ENCODE results near the gene TBC1D22A.

The TBC1D22A gene

DNA sequence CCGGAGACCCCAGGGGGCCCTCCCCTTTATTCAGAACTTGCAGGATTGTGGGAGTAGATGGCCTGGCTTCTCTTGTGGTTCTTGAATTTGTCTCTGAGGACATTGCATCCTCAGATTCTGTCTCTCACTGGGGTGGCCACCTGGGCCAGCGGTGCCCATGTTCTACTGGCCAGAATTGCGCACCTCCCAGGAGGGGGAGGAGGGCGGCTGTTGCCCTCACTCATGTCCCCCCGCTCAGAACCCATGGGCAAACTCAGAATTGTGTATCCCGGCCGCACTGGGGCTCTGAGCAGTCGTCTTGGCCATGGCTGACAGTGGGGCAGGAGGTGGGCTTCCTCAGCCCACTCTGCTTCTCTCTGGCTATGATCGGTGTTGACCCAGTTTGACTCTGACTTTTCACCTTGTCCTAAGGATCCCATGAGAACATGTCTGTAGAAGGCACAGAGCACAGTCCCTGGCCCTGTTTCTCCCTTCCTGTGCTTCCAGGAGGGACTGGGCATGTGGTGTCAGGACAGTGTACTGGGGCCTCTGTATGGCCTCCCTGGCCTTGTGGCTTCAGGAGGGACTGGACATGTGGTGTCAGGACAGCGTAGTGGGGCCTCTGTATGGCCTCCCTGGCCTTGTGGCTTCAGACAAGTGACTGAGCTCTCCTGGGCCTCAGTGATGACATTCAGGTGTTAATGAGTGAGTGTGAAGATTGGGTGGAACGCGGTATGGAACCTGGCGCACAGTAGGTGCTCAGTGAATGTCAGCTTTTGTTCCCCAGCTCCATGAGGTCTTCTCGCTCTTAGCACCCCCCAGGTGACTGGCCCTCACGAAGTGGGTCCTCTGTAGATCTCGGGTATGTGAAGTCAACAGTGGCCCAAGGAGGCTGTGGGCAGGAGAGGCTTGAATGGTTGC is 99.3 kb downstream of the TBC1D22A start:
- no peak for DNase-seq

DNA sequence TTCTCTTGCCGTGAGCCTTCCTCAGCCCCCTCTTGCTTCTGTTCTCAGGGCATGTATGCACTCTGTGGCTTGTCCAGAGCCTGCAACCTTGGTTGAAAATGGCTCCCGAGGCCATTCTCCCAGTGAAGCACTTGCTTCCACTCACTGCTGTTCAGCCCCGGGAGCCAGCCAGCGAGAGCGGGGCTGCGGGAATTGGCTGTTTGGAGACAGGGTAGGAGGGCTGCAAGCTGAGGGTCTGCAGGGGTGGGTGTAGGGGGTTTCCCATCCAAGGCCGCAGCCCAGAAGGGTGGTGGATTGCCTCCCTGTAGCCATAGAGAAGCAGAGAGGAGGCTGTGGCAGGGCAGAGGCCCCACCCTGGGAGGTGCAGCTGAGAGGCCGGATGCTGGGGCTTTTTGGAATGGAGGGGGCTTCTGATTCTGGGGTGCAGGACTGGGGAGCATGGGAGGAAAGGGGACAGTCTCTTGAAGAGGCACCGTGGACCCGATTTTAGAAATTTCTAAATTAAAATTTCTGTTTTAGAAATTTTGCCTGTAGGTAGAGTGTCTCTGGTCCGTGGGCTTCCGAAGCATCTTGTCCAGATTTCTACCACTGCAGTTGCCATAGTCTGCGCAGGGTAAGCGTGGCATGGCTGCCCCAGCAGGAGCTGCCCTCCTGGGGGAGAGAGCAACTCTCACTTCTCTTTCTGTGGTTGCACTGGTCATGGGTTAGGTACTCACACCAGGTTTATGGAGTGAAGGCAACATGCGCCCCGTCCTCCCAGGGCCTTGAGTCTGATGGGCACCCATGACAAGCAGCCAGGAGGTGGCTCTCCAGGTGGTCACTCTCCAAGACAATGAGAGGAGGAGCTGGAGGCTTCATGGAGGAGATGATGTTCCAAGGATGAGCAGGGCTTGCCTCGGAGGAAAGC is 100.2 kb downstream of the TBC1D22A start:
- no peak for DNase-seq

DNA sequence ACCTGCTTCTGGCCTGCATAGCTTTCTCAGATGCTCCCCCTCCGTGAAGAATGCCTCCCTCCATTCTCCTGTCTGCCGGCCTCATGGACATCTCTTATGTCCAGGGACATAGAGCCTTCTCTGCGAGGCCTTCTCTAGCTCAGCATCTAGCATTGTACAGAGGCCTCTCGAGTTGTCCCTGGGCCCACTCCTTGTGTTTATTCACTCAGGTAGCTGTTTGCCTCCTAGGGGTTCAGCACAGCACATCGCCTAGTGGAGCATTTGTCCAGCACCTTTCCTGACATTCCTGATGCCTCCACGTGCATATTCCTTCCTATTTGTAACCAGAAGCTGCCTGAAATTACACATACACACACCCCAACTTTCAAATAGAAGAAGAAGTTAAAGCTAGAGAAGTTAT is 101.3 kb downstream of the TBC1D22A start:
- DNase-seq = no peak

DNA sequence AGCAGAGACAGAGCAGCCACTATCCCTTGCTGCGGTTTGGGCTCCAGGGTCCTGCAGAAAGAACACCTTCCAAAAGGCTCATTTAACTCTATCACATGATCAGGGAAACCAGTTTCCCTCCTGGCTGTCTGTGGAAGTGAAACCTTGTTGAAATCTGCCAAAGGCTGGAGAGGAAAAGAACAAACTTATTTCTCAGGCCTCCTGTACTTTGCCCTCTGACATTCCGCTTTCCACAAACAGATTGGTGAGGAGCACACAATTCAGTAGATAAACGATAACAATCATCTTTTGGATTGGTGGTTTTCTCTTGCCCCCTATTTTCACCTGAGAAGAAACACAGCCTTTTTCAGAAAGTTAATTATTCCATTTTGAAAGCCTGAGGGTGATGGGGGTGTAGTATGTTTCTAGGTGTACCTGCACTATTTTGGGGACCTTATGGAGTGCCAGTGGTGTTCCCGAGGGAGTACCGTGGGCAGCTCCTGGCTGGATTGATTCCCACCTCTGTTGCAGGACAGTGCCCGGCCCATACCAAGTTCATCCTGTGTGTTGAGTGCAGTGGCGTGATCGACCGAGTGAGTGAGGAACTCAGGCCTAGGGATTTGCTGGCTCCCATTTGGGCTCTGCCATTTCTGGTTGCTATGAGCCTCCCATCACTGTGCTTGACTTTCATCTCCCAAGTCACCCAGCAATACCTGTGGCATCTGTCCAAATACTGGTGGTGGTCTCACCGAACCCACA is 102.0 kb downstream of the TBC1D22A start:
- DNase-seq = no peak

DNA sequence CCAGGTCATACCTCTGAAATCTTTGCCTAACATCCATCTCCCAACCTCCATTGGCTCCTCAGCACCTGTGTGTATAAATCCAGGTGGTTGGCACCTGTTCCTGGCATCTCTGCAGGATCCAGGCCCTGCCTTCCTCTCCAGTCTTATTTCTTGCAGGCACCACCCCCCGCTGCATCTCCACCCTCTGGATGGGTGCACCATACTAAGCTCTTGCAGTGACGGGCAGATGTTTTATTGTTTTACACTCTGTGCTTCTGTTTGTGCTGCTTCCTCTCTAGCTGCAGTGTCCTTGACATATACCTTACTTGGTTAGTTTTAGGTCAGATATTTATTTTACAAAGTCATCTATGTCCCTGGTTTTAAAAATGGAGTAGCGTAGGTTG is 102.6 kb downstream of the TBC1D22A start:
- no peak for DNase-seq

DNA sequence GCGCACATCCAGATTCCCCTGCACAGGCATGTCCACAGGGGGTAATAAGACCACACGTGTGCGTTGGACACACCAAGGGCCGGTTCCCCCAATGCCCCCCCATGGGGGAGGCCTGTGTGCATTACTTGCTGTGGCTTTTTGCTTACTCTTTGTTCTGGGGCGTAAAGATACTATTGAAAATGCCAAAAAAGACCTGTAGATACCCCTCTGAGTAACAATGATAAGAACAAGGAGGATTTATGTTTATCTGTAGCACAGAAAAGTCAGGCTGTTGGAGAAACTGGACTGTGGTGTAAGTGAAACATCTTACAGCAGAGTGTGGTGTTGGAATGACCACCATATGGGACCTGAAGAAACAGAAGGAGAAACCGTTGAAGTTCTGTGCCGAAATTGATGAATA is 103.2 kb downstream of the TBC1D22A start:
- no peak for DNase-seq

DNA sequence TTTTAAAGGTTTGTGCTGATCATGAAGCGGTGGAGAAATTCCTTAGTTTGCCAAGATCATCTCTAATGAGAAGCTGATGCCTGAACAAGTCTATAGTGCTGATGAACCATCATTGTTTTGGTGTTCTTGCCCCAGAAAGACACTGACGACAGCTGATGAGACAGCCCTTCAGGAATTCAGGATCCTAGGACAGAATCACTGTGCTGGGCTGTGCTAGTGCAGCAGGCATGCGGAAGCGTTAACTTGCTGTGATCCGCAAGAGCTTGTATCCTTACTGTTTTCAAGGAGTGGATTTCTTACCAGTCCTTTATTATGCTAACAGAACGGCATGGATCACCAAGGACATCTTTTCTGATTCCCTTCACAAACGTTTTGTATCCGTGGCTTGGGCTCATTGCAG is 104.1 kb downstream of the TBC1D22A start:
- peak; percentile 90 for DNase-seq

DNA sequence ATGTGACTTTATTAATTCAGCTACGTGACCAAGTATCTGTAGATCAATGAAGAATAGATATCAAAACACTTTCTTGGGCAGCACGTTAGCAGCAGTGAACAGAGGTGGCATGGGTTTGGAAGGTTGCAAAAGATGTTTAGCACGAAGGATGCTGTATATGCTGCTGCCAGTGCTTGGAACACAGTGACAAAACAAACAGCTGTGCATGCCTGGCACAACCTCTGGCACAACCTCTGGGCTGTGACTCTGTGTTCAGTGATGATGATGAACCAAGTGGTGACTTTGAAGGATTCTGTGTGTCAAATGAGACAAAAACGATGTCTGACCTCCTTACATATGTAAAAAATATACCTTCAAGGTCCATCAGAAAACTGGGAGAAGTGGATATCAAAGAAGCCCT is 104.7 kb downstream of the TBC1D22A start:
- DNase-seq = no peak

DNA sequence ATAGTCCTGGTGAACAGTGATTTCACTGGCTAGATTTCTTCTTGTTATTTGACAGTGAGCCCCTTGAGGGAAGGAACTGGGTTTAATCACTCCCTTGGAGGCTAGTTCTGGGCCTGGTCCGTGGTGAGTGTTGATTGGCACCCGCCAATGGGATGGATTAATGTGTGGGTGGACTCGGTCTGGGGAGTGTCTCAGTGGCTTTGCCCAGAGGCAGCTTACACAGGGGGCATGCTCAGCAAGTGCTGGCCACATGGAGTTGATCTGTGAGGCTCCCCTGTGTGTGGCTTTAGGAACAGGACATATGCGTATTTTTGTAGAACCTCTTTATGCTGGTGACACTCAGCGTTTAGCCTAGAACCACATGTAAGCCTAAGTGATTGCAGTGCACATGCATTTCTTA is 106.9 kb downstream of the TBC1D22A start:
- DNase-seq = no peak

DNA sequence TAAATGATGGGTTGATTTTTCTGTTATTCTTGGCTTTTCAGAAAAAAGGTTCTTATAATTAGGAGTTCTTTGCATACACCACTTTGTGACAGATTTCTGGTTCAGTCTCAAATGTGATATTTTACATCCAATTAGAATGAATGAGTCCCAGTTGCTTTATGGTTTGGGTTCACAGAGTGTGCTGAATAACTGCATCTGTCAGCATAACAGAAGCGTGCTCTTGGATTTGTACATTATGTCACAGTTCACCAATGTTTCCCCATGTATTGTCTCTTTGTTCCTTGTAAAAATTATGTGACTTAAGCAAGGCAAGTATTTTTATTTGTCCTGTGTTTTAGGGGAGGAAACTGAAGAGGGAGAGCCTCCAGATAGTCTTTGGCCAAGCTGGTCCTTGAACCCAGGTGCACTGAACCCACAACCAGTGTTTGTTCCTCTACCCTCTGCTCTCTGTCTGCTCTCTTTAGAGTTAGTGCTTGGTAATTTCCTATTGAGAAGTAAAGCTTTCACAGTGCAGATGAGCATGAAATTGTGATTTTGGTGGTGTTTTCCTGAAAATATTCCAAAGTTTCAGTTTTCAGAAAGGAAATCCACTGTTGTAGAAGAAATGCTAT is 107.5 kb downstream of the TBC1D22A start:
- DNase-seq = no peak

DNA sequence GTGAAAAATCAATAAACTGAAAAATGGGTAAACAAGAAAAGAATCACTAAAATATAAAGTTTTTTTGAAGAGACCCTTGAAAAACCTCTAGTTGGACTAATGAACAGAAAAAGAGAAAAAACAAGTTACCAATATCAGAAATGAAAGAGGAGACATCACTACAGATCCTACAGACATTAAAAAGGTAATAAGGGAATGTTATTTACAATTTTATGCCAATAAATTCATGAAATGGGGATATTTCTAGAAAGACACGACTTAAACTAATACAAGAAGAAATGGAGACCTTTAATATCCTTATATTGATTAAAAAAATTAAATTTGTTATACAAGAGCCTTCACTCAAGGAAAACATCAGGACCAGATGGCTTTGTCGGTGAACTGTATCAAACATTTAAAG is 109.4 kb downstream of the TBC1D22A start:
- no peak for DNase-seq

DNA sequence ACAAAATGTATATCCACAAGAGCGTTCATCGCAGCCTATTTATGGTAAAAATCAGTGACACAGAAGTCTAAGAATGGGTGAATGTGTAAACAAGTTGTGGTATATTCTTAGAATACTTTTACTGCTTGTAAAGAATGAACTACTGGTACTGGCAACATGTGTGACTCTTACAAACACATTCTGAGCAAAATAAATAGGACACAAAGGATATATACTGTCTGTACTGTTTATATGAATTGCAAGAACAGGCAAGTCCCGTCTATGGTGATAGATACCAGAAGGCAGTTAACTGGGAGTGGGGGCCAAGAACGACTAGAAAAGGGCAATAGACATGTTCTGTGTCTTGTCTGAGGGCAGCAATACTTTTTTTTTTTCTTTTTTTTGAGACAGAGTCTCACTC is 112.6 kb downstream of the TBC1D22A start:
- DNase-seq = no peak

DNA sequence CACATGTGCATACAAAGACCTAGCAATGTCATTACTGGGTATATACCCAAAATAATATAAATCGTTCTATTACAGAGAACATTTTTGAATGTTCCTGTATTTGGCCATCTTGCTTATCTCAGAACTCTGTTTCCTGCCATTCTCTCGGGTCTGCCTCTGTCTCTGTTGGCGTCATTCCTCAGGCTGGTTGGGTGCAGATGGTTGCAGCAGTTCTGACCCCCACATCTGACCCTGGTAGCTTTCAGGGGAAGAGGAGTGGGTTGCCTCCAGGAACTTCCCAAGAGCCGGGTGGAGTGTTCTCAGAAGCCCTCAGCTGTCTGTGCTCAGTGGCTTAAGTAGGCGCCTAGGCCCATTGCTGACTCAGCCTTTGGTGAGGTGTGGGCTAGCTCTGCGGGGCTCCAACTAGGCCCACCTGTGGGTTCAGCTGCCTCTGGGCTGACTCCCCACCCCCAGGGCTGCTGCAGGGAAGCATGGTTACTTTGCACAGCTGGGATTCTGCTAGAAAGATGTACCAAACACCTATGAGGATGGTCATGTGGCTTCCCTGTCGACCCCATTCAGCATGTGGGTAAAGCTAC is 114.0 kb downstream of the TBC1D22A start:
- DNase-seq = no peak

DNA sequence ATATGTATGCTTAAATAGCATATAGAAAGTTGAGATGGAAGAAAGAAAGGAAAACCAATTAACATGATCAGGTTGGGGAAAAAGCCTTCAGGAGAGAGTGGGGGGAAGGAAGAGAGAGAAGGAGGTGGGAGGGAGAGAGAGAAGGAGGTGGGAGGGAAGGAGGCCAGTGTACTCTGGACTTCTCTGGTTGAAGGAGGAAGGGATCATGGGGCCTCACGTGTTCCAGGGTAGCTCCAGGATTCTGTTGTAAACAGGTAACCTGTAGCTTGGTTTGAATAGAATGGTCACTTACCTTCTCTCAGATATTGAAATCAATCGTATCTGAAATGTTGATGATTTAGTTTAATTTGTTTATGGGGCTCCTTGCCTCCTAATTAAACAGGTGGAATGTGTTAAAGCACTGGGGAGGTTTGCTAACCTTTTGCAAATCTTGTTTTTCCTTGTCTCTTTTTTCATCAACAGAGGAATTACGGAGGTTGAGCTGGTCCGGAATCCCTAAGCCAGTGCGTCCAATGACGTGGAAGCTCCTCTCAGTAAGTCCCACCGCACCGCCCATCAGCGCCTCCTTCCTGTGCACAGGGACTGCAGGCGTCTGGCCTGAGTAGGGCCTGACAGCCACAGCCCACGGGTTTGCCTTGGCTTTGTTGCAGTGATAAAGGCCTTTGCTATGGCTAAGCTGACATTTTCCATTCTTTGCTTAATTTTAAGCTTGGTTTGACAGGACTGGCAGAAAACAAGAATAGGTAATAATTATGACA is 115.9 kb downstream of the TBC1D22A start:
- DNase-seq = no peak

DNA sequence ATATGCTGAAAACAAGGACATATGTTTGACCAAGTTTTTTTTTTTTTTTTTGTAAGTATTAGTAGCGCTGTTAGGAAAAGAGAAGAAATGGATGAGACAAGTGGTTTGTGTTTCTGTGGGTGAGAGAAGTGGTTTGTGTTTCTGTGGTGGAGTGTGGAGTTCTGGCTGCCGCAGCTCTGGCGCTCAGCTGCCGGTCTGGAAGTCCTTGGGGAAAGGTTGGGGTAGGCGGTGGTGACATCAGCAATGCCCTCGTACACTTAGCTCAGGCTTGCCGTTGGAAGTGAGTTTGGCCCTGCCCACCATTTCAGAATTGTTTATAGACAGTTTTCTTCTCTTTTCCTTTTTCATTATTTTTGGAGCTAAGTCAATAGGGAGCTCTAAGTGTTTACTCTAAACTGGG is 116.6 kb downstream of the TBC1D22A start:
- DNase-seq = peak; percentile 14

DNA sequence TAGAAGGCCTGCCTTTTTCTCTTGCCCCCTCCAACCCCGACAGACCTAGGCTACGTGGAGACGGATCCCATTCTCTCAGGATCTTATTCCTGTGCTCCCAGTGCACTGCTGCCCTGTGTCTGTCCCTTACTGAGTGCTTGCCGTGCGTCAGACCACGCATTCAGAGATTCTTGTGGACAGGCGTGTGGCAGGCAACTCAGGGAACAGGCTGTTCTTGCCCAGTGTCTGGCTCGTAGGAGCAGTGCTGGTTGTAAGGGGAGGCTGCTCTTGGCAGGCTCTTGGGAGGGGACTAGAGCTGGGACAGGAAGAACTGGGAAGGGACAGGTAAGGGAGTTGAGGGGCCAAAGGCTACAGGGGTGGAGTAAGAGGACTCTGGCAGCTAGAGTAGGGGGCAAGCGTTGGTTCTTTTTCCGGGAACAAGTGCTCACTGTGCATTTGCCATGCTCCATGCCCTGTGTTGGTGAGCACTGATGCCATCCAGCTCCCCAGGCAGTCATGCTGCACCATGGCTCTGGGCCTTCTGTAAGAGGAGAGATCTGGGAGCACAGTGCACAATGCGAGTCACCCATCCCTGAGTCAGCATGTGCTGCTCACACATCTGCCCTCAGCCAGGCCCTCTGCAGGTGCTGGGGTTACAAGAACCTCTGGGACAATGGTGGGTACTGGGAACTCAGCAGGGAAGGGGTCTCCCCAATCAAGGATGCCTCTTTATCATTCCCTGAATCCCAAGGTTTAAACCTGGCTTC is 119.1 kb downstream of the TBC1D22A start:
- peak; percentile 12 for DNase-seq

DNA sequence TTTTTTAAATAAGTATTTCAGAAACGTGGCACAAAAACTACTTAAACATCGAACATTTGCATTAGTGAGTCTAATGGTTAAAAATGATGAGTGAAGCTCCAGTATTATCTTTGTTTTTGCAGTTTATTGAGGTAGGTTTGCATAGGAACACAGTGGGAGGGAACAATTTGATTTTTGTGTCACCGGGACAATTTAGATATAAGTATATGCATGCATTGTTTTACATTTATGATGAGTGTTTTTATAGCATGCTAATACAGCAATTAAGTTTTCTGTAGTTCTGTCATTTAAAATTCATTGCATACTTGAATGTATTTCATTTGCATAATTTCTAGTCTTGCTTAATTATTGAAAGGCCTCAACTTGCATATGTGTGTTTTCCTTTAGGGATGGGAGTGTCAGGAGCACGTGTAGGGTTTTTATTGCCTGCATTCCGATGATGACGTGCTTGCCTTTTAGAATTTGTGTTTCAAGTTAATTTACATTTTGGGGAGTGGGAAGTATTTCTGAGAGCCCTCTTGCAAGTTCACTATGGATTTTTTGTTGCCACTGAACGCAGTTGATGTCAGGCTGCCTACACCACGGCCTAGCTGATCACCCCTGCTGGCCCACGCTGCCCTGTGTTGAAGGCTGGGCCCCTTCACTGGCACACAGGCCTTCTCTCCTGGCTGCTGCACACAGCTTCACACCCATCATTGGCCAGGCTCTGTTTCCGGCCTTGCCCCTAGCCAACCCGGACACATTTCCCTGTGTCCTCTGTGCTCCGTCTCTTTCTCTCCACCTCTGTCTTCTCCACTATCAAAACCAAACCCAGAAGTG is 120.9 kb downstream of the TBC1D22A start:
- no peak for DNase-seq

DNA sequence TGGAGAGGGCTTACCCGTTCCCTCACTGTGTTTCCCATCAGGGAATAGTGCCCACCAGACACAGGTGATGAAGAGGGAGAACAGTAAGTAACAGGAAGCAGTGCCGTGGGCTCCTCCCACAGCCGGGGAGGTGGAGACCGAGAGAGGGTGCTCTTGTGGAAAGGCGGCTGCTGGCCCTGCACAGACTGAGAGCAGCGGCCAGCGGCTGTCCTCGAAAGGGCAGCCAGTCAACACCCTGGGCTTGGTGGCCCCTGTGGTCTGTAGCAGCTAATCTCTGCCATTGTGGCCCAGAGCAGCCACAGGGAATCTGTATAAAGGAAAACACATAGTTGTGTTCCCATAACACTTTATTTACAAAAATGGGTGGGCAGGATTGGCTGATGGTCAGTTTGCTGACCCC is 121.9 kb downstream of the TBC1D22A start:
- no peak for DNase-seq

DNA sequence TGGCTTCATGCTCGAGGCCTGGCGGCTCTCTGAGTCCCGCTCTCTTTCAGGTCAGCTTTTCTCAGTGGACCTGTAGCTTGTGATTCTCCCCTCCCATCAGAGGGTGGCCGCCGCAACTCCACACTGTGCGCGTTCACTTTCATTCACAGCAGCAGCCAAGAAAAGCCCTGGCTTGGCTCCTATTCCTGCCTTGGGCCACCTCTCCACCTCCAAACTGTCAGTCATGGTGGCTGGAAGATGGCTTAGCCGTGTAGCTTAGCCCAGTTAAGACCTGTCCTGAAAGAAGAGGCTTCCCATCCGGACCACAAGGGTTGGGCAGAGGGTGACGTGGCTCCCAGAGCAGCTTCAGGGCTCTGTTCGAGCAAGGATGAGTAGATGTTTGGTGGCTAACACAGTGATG is 125.5 kb downstream of the TBC1D22A start:
- no peak for DNase-seq

DNA sequence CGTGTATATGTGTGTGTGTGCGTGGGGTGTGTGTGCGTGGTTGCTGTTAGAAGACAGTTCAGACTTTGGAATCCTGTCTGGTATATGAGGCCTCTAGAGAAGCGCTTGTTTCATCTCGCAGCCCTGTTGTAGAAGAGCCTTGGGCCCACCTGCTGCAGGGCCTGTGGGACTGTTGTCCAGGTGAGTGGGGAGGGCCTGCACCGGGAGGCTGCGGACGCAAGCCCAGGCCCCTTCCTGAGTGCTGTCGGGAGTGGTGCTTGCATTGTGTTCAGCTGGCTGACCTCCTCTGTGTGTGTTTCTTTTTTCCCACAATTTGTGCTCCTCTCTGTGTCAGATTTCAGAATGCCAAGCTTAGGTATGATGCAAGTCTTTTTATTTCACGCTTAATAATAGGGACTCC is 128.4 kb downstream of the TBC1D22A start:
- DNase-seq = no peak
